ENCODE measurements around the gene URB2. TPM values are rescaled to one million over a fixed set of nuclear protein-coding genes. Genes with fewer than 3 reads are reported as not detected.

Gene URB2
- 10 to 100 TPM; 17.4 to 17.7 TPM for total RNA-seq

- Mint-ChIP-seq H3K27ac (peak within 1 kb of the TSS; percentile 97), H3K4me1 (ENCODE audit: low read depth) (peaks cover 50% of the 10 kb centered on the region), H3K36me3 (ENCODE audit: low read depth) (peaks cover 24% of the 10 kb centered on the region), H3K4me3 (peak within 1 kb of the TSS; percentile 94), H3K9me3 (no peaks in the 10 kb centered on the region), H3K27me3 (no peaks in the 10 kb centered on the region)
- intact Hi-C loops (cut with micrococcal nuclease) = loop anchor here (10.0 kb wide), 1 partner anchor 71 kb away; the partner anchor contains the start of gene ABCB10
- ChIA-PET CTCF (interaction anchor here (0.7 to 1.6 kb wide), 2 partner anchors 67 to 71 kb away, joined by 3 to 6 read pairs; partner anchors contain the start of gene ABCB10), POLR2A (interaction anchor here (0.5 to 3.1 kb wide), 8 partner anchors 10 to 493 kb away, joined by 3 to 26 read pairs (median 4); partner anchors contain the start of gene ABCB10)
- DNase-seq = peak; percentile 87
- TF ChIP-seq, protein P1, sequence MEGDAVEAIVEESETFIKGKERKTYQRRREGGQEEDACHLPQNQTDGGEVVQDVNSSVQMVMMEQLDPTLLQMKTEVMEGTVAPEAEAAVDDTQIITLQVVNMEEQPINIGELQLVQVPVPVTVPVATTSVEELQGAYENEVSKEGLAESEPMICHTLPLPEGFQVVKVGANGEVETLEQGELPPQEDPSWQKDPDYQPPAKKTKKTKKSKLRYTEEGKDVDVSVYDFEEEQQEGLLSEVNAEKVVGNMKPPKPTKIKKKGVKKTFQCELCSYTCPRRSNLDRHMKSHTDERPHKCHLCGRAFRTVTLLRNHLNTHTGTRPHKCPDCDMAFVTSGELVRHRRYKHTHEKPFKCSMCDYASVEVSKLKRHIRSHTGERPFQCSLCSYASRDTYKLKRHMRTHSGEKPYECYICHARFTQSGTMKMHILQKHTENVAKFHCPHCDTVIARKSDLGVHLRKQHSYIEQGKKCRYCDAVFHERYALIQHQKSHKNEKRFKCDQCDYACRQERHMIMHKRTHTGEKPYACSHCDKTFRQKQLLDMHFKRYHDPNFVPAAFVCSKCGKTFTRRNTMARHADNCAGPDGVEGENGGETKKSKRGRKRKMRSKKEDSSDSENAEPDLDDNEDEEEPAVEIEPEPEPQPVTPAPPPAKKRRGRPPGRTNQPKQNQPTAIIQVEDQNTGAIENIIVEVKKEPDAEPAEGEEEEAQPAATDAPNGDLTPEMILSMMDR (IDR thresholded peaks at IDR 0.05) = no peak
- peak; percentile 94 for ATAC-seq
Observed at GRCh38 chr1:229625915-229626831, at the start of gene URB2, which contains the start of gene TAF5L. TSS of gene URB2 (plus strand) at chr1:229626247. CDS start at chr1:229627634, 1,387 bp downstream. TSS of gene TAF5L (minus strand) at chr1:229626122. CDS start at chr1:229614482, 11,640 bp downstream.

- Mint-ChIP-seq H3K27ac (no peak overlapping the region), H3K9me3 (no peaks in the 10 kb centered on the region), H3K36me3 (ENCODE audit: low read depth) (no peaks in the 10 kb centered on the region), H3K27me3 (no peaks in the 10 kb centered on the region), H3K4me1 (ENCODE audit: low read depth) (no peaks in the 10 kb centered on the region), H3K4me3 (no peak overlapping the region)
- ATAC-seq (no peak), DNase-seq (no peak)
- CTCF ChIA-PET = interaction anchor here (0.9 kb wide), 1 partner anchor 46 kb away, joined by 3 read pairs; no protein-coding TSS in a partner anchor
- POLR2A ChIA-PET = interaction anchor here (1.1 kb wide), 1 partner anchor 48 kb away, joined by 3 read pairs; the partner anchor contains the start of genes TAF5L and URB2
- TF ChIP-seq, protein P1 (IDR thresholded peaks at IDR 0.05) = no peak
- intact Hi-C loops (cut with micrococcal nuclease) = no loop called here
Observed at GRCh38 chr1:229578168-229579058, 47.6 kb upstream of the URB2 start.

DNA sequence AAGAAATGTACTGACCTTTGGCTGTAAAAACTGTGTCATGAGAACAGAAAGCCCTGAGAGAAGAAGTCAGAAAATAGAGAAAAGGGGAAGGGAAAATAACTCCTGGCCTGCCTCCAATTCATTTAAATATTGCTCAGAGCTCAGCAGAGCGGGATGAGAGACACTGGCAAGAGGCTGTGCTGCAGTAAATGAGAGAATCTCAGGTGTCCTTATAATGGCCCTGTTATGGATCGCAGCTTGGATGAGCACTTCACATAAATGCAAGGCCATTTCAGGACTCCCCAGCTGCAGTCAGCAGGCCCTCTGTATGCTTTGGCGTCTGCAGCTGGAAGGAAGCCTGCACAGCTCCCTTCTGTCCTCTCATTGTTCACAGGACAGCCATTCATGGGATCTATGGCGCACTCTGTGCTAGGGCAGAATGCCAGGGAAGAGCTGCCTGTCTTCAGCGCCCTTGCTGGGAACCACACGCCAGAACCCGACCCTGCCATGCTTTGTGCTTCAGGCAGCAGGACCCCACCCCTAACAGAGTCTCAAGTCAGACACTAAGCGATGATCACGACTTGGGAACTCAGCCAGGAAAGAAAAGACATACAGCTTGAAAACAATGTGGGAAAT is 46.9 kb upstream of the URB2 start:
- no peaks in the 10 kb centered on the region for H3K27me3 Mint-ChIP-seq
- ATAC-seq = no peak
- no peak for DNase-seq
- H3K36me3 Mint-ChIP-seq (ENCODE audit: low read depth) = no peaks in the 10 kb centered on the region
- no peak overlapping the region for H3K4me3 Mint-ChIP-seq
- TF ChIP-seq, protein P1 (IDR thresholded peaks at IDR 0.05) = no peak
- H3K4me1 Mint-ChIP-seq (ENCODE audit: low read depth) = no peaks in the 10 kb centered on the region
- H3K9me3 Mint-ChIP-seq = no peaks in the 10 kb centered on the region
- no peak overlapping the region for H3K27ac Mint-ChIP-seq
- ChIA-PET CTCF (interaction anchor here (0.9 to 1.0 kb wide), 2 partner anchors 18 to 45 kb away, joined by 3 read pairs; no protein-coding TSS in a partner anchor), POLR2A (interaction anchor here (1.1 kb wide), 1 partner anchor 47 kb away, joined by 3 read pairs; the partner anchor contains the start of genes TAF5L and URB2)
- intact Hi-C loops (cut with micrococcal nuclease) = no loop called here

DNA sequence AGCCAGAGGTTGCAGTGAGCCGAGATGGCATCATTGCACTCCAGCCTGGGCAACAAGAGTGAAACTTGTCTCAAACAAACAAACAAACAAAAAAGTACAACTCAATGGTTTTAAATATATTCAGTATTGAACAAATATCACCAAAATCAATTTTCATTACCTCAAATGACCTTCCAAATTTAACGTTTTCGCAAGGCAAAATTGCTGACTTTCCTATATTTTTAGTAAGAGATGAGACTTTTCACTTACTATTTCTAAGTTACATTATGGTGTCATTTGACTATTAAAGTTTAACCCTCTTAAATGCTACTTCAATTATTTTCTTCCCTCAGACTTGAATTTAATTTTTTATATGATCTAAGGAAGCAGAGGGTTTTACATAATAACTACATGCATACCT is 44.6 kb upstream of the URB2 start:
- DNase-seq (no peak), ATAC-seq (no peak)
- H3K9me3 Mint-ChIP-seq = no peaks in the 10 kb centered on the region
- H3K27me3 Mint-ChIP-seq = no peaks in the 10 kb centered on the region
- no peaks in the 10 kb centered on the region for H3K4me1 Mint-ChIP-seq (ENCODE audit: low read depth)
- TF ChIP-seq, protein P1 (IDR thresholded peaks at IDR 0.05) = no peak
- ChIA-PET CTCF (no interaction called here), POLR2A (no interaction called here)
- intact Hi-C loops (cut with micrococcal nuclease) = no loop called here
- no peak overlapping the region for H3K4me3 Mint-ChIP-seq
- H3K36me3 Mint-ChIP-seq (ENCODE audit: low read depth) = no peaks in the 10 kb centered on the region
- no peak overlapping the region for H3K27ac Mint-ChIP-seq

All from activated CD8-positive, alpha-beta T cell treated with anti-CD3 and anti-CD28 coated beads for 36 hours (primary cell).